ENCODE data around the gene EHD4.

Gene EHD4

GRCh38 chr15:41892621-41893421, 79.5 kb downstream of the EHD4 start:
- DNase-seq, result no peak

- no peak for DNase-seq
Observed at GRCh38 chr15:41891946-41892345, 80.4 kb downstream of the EHD4 start.

GRCh38 chr15:41891226-41891625, 81.1 kb downstream of the EHD4 start:
- DNase-seq, result no peak

- no peak for DNase-seq
Observed at GRCh38 chr15:41890050-41890690, 82.2 kb downstream of the EHD4 start.

- no peak for DNase-seq
Observed at GRCh38 chr15:41888662-41889253, 83.6 kb downstream of the EHD4 start.

- no peak for DNase-seq
Observed at GRCh38 chr15:41887893-41888292, 84.5 kb downstream of the EHD4 start.

GRCh38 chr15:41887161-41887560, 85.2 kb downstream of the EHD4 start:
- DNase-seq, result no peak

- DNase-seq, result no peak
Observed at GRCh38 chr15:41886741-41887140, 85.6 kb downstream of the EHD4 start.

GRCh38 chr15:41885841-41886240, 86.5 kb downstream of the EHD4 start:
- DNase-seq, result no peak

- DNase-seq, result no peak
Observed at GRCh38 chr15:41885321-41885720, 87.0 kb downstream of the EHD4 start.

GRCh38 chr15:41884458-41884857, 87.9 kb downstream of the EHD4 start:
- no peak for DNase-seq

- DNase-seq, result no peak
Observed at GRCh38 chr15:41883484-41883825, 88.9 kb downstream of the EHD4 start.

- no peak for DNase-seq
Observed at GRCh38 chr15:41882689-41883483, 89.5 kb downstream of the EHD4 start.

GRCh38 chr15:41881920-41882688, 90.3 kb downstream of the EHD4 start:
- DNase-seq, result no peak

- DNase-seq, result no peak
Observed at GRCh38 chr15:41881550-41881919, 90.8 kb downstream of the EHD4 start.

- DNase-seq, result no peak
Observed at GRCh38 chr15:41881086-41881485, 91.3 kb downstream of the EHD4 start.

- DNase-seq, result no peak
Observed at GRCh38 chr15:41880156-41880877, 92.0 kb downstream of the EHD4 start.

- DNase-seq, result no peak
Observed at GRCh38 chr15:41879321-41879845, 93.0 kb downstream of the EHD4 start.

GRCh38 chr15:41878355-41878699, 94.0 kb downstream of the EHD4 start:
- no peak for DNase-seq

GRCh38 chr15:41877631-41878354, 94.6 kb downstream of the EHD4 start:
- DNase-seq, result no peak

GRCh38 chr15:41876689-41877088, 95.7 kb downstream of the EHD4 start:
- no peak for DNase-seq
